Posterior cingulate gyrus (tissue), 11 donors: ENCODE measurements around the gene CHRNB2.
"Not testable (repeated sequence)": the region's sequence is repeated elsewhere in the genome, so short reads cannot be mapped to it uniquely, and the experiment has no call there.

Experiments
- DNase-seq, 10 donors: peaks; one replicate each; pipeline versions ENCODE4 v3.0.0 to v3.0.0-alpha.2; 2020 to 2021; ENCODE audit warnings: mixed read lengths in 3 of 10
- intact Hi-C: fragments of 100-400 bp; cut with DNase I; formaldehyde crosslinking; loops from one replicate; pipeline ENCODE4 v1.15.1; 2023

The CHRNB2 gene, protein sequence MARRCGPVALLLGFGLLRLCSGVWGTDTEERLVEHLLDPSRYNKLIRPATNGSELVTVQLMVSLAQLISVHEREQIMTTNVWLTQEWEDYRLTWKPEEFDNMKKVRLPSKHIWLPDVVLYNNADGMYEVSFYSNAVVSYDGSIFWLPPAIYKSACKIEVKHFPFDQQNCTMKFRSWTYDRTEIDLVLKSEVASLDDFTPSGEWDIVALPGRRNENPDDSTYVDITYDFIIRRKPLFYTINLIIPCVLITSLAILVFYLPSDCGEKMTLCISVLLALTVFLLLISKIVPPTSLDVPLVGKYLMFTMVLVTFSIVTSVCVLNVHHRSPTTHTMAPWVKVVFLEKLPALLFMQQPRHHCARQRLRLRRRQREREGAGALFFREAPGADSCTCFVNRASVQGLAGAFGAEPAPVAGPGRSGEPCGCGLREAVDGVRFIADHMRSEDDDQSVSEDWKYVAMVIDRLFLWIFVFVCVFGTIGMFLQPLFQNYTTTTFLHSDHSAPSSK

DNA sequence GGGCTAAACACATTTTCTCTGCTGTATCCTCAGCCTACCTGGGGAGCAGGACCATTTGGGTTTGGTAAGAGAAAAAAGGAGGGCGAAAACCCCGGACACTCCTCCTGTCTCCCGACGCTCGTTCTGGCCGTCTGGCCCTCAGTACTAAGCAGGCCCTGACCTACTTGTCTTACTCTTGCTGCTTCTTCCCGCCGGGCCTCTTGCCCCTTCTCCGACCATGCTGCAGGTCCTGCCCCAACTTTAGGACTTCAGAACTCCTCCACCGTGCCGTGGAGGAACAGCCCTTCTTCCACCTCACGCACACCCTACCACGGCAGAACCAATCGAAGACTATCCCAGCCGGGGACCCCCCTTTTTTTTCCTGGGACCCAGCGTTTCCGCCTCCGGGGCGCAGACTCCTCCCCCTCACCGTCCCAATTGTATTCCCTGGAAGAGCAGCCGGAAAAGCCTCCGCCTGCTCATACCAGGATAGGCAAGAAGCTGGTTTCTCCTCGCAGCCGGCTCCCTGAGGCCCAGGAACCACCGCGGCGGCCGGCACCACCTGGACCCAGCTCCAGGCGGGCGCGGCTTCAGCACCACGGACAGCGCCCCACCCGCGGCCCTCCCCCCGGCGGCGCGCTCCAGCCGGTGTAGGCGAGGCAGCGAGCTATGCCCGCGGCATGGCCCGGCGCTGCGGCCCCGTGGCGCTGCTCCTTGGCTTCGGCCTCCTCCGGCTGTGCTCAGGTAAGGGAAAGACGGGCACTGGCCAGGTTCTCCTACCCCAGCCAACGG is at the start of gene CHRNB2:
TSS of gene CHRNB2 (plus strand) at position 393 of the 771 bp plus-strand sequence. CDS start at position 660, 267 bp downstream.
- intact Hi-C loops, result loop anchor here (5.0 kb wide), 1 partner anchor 40 kb away; the partner anchor contains the start of gene ADAR
- DNase-seq, result peak; percentile 52 to 94 (median 72)

DNA sequence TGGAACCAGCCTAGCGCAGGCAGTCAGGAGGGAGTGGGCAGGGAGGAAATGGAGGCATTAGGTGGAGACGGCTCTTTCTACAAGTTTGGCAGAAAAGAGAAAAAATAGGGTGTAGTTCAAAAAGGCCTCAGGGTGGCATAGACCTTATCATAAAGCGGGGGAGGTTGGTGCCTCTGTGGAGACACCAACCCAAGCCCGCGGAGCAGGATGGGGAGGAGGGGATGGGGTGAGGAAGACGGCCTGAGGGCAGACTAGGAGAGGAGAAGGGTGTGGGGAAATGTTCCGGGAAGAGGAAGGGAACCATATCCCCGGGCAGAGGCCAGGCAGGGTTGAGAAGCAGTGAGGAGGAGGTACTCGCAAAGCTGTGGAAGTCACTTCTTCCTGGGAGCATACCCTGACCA is 48.0 kb upstream of the CHRNB2 start:
- intact Hi-C loops, result no loop called here
- DNase-seq, result no peak

DNA sequence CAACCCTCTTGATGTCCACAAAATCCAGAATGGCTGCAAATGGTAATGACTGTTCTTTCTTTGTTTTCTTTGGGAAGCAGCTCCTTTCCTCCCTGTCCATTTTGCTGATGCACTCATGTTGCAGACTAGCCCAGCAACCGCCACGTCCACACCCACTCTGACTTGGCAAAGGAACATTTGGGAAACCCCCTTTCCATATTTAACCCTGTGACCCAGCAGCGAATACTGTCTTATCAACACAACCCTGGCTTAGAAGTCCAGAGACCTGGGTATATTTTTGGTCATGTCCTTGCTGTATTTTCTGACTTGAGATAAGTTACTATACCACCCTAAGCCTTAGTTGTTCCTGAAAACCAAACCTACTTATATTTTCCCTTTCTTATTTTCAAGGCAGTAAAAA is 47.2 kb upstream of the CHRNB2 start:
- intact Hi-C loops, result no loop called here
- DNase-seq, result no peak

DNA sequence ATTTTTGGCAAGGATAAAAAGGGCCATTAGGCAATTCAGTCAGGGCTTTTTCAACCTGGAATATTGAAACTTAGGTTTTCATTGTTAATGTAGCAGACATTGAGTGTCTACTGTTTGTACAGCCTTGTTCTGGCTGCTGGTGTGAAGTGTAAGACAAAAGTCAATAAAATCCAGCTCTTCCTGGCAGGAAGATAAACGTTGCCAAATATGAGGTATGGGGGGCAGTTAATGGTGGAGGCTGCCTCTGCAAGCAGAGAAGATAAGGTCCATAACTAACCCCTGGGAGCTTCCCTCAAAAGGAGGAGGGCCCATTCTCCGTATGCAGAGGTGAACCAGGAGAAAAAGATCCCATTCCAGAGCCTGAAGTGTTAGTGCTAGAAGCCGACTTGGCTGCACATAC is 45.9 kb upstream of the CHRNB2 start:
- intact Hi-C loops, result no loop called here
- no peak for DNase-seq

DNA sequence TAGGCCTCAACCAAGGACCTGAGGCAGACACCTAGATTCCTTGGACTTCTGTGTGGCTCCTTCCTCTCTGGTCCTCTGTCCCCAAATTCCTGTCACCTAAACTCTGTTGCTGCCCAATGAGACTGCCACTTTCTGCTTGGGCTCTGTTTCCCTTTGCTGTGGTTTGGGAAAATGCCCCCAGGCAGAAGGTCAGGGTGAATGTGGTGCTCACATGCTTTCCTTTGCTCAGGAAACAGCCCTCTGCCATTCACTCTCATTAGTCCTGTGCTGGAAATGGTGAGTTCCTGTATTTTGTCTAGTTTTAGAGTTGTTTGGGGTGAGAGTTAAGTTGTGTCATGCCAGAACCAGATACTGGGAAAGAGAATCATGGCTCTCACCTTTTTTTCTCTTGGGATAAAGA is 42.7 kb upstream of the CHRNB2 start:
- DNase-seq, result no peak
- intact Hi-C loops, result no loop called here

DNA sequence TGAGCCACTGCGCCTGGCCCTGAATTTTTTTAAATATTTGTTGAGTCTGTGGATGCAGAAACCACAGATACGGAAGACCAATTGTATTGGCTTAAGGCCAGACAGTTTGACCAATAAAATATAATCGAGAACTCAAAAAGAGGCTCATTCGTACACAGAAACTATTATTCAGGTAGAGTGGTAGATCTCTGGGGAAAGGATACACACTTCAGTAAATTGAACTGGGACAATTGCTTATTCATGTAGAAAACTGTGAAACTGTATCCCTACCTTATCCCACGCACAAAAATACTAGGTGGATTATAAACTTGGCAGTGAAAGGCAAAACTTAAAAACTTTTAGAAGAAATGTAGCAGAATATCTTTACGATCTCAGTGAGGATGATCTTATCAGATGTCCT is 40.4 kb upstream of the CHRNB2 start:
- no peak for DNase-seq
- intact Hi-C loops, result no loop called here

DNA sequence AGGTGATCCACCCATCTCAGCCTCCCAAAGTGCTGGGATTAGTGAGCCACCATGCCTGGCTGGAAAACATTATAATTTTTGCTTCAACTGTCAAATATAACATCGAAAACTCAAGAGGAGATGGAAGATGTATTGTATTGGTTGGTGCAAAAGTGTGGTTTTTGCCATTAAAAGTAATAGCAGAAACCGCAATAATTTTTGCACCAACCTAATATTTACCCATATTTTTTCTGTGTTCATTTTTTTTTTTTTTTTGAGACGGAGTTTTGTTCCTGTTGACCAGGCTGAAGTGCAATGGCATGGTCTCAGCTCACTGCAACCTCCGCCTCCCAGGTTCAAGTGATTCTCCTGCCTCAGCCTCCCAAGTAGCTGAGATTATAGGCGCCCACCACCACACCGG is 38.3 kb upstream of the CHRNB2 start:
- intact Hi-C loops, result no loop called here
- no peak for DNase-seq

DNA sequence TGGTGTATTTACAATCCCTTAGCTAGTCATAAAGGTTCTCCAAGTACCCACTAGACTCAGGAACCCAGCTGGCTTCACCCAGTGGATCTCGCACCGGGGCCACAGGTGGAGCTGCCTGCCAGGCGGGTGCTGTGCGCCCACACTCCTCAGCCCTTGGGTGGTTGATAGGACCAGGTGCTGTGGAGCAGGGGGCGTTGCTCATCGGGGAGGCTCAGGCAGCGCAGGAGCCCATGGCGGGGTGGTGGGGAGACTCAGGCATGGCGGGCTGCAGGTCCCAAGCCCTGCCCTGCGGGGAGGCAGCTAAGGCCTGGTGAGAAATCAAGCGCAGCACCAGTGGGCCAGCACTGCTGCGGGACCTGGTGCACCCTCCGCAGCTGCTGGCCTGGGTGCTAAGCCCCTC is 35.6 kb upstream of the CHRNB2 start:
- DNase-seq, intact Hi-C loops: not testable (repeated sequence)

DNA sequence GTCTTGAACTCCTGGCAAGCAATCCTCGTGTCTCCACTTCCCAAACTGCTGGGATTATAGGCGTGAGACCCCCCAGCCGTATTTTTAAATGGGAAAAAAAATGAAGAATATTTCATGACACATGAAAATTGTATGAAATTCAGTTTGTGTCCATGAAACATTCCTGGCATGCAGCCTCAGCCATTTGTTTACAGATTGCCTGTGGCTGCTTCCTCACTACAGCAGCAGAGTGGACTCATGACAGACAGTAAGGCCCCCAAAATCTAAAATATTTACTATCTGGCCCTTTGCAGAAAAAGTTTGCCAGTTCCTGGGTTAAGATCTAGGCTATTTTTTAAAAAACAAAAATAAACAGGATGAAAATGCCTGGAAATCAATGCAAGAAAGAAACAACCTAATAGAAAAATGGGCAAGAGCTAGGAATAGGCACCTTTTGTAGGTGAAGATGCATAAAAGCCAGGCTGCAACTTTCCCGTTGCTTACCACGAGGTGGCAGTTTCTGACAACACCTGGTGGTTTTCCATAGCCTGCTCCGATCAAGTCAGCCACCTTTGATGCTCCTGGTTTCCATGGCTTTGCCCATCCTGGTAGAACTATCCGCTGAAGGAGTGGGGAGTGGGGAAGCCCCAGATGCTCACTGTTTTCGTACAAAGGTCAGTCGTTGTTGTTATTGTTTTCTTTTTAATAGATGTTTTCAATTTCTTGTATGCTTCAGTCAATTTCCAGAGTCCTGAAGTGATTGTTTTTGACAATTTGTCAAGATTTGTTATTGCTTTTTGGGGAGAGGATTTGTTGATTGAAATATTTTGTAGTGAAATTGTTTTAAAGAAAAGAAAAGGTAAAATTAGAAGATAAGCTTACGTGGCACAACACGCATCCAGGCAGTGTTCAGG is 33.4 kb upstream of the CHRNB2 start:
- no peak for DNase-seq
- intact Hi-C loops, result no loop called here

DNA sequence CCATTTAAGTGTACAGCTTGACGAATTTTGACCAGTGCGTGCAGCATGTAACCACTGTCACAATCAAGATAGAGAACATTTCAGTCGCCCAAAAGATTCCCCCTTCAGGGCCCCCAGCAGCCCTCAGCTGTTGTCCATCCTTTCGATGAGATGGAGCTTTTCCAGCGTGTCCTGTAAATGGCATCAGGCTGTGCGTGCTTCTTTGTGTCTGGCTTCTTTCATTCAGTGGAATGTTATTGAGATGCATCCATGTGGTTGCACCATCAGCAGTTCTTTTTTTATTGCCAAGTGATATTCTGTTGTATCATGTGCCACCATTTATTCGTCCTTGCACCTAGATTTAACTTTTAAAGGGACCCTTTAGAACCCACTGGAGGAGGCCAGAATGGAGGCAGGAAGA is 31.0 kb upstream of the CHRNB2 start:
- no peak for DNase-seq
- intact Hi-C loops, result no loop called here

DNA sequence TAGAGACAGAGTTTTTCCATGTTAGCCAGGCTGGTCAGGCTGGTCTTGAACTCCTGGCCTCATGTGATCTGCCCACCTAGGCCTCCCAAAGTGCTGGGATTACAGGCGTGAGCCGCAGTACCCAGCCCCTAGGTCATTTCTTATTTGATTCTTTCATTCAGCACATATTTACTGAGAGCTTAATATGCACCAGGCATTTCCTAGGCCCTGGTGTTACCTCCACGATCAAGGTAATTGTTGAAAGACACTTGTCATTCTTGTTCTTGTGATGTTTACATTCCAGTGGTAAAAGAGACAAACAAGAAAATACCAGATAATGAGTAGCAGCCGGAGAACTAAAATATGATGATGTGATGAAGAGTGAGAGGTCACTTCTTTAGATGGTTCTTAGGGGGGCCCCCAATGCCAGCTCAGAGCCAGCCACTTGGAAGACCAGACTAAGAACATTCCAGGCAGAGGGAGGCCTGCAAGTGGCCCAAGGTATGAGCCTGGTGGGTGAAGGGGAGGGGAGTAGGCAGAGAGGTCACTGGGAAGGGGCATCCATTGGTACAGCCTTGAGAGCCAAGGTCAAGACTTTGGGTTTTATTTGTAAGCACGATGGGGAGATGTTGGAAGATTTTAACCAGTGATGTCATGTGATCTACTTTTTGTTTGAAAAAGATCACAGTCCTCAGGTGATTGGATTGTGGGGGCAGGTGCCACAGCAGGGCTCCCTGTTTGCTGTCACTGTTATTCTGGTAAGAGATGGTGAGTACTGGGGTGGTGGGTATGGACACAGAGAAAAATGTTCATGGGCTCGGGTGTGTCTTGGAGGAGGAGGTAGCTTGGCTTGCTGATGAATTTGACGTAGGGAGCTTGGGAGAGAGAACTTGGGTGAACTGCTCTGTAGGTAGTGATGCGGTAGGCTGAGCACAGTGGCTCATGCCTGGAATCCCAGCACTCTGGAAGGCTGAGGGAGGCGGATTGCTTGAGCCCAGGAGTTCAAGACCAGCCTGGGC is 27.8 kb upstream of the CHRNB2 start:
- intact Hi-C loops, result no loop called here

DNA sequence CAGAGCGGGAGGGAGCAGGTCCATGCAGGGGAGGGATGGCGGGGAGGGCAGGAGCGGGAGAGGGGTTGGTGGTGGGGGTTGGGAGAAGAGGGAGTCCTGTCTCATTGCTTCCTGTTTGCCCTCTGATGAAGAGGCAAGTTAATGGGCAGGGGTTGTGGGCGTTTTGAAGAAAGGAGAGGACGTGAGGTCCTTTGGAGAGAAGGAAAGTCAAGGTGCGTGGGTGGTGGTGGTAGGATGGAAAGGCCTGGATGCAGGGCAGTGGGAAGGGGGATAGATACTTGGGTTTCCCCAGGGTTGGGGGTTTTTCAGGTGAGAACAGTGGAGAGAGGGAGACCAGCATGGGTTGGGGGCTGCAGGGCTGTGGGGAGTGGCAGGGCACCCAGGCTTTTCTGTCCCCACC is 26.3 kb upstream of the CHRNB2 start:
- DNase-seq, result no peak
- intact Hi-C loops, result no loop called here

More for the DNA sequence above, 27.8 kb upstream of the CHRNB2 start:
- no peak for DNase-seq

DNA sequence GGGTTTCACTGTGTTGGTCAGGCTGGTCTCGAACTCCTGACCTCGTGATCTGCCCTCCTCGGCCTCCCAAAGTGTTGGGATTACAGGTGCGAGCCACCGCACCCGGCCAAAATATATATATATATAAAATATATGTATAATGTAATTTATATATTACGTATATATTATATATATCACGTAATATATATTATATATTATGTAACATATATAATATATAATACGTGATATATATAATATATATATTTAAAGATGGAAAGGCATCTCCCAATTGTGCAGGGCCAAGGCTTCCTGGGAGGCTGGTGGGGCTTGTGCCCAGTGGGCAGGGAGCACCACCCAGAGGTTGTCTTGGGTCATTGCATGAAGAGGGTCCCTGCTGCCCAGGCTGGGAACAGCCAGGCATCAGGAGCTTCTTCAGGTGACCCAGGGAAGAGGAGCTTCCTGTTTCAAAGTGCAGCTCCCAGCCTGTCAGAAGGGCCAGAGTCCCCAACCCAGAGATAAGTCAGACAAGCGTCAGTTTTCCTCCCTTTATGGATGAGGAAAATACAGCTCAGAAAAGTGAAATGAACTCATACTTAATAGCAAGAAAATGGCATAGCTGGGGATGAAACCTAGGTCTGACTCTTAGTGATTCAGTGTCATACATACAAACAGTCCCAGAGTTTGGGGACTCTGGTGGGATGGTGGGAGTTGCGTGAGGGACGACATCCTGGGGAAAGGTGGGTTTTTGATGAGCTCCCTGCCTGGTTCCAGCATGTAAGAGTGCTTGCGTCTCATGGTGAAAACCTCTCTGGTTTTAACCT is 21.1 kb upstream of the CHRNB2 start:
- peak in 9 of 10 donors; percentile 26 to 95 (median 51) for DNase-seq
- intact Hi-C loops, result loop anchor here (1.0 kb wide), 1 partner anchor 67 kb away; no protein-coding TSS in a partner anchor

DNA sequence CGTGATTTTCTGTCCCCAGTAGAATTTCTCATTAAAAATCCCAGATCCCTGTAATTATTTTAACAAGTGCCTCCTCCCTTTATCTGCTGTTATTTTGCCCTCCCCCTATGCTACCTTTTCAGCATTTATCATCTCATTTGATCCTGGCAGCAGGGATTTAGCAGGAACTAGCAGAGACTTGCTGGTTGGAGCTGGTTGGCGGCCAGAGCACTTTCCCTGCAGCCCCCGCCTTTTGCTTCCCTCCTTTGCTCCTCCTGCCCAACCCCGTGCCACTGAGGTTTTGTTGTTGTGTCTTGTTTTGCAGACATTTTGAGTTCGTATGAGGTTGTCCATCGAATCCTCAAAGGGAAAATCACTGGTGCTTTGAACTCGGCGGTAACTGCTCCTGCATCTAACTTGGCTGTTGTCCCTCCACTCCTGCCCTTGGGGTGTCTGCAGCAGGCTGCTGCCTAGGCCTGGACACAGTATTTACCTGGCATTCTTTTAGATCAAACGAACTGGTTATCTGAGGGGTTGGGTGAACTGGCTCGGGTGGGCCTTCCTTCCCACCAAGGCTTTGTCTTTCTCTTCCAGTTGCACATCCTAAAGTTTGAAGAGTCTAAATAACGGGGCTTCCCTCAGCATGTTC is 20.4 kb upstream of the CHRNB2 start:
- intact Hi-C loops, result no loop called here
- no peak for DNase-seq

DNA sequence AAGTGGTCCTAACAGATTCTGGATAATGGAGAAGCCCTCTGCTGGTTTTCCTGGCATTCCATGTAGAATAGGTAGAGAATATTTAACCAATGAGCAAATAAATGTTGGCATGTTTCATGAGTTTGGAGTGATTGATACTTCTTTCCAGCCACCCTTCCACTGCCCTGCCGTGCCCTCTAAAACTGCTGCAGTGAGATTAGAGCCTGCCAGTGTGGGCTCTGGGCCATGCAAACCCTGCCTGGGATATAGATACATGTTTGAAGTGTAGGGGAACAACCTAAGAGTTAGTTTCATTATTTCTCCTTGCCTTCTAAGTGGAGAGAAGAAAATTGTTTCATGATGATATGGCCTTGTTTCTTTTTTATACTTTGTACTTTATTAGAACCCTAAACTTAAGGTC is 19.6 kb upstream of the CHRNB2 start:
- no peak for DNase-seq
- intact Hi-C loops, result no loop called here

DNA sequence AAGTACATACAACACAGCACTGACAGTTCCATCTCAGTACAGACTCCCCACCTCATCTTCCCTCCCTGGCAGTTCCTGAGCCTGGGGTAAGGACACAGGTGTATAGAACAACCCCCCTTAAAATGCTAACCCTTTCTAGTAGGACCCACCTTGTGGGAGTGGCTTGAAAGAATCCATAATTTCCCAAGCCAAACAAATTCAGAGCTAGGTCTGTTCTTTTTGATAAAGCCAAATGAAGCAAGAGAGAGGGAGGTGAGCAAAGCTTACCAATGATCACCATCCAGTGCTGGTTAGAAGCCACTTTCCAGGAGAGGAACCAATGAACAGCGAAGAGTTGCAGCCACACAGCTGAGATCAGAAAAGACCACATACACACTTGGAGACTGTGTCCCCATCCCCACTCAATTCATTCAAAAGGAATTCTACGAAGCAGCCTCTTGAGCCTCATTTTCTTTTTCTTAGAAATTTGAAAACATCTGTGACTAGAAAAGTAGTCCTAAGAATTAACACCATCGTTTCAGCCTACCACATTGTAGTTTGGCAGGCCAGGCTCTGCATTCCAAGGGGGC is 18.3 kb upstream of the CHRNB2 start:
- intact Hi-C loops, result no loop called here
- no peak for DNase-seq

DNA sequence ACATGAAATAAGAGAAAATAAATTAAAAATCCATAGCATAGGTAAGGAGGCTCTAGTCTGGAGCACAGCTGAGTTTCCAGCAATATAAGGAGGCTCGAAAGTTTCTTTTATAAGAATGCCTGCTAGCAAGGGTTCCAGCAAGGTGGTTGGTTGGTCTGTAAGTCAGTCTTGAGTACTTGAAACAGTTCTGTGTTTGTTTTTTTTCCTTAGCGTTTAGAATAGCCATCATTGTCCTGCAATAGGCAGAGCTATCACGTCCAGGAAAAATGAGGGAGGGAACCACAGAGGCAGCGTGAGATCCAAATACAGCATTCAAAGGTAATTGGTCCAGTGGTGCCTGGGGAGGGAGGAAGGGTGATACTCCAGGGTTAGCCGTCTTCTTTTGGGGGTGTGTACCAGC is 17.5 kb upstream of the CHRNB2 start:
- no peak for DNase-seq
- intact Hi-C loops, result loop anchor here (10.0 kb wide), 2 partner anchors 425 to 515 kb away; partner anchors contain the start of genes CKS1B, EFNA4 and SHC1
